Coronary artery (tissue), 2 donors: ENCODE results near the gene ASAP3.

ENCODE experiments used
- DNase-seq: peaks from one replicate; pipeline ENCODE4 v3.0.0-alpha.2; 2017; ENCODE audit warnings: low spot score
- H3K27ac ChIP-seq, 2 donors: fragments of 200-600 bp; sonication (generic); one replicate each; pipeline ENCODE4 v1.5.1; 2016 to 2019
- H3K4me3 ChIP-seq: fragments of 200-600 bp; sonication (generic); 2 replicates; pipeline ENCODE4 v1.5.1; 2016; ENCODE audit warnings: mild to moderate bottlenecking, moderate library complexity
- CTCF ChIP-seq: fragments of 200-600 bp; sonication (generic); IDR thresholded peaks from one replicate; pipeline ENCODE4 v1.5.1; 2019; ENCODE audit warnings: antibody characterized with exemption

ASAP3 gene

DNA sequence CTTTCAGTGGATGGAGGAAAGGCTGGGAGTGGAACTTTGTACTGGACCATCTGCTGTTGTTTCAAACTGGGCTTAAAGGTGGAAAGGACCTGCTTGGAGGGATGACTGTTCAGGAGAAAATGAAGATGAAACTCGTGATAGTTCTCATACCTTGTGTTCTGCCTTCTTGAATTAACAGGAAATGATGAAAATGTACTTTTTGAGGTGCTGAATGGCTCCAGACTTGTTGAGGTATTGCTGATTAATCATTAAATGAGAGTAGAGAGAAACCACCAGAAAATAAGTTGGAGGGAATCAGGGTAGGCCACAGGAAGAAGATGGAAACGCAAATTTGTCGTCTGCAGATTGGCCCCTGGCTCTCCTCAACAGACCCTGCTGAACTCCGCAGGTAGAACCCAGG, 88.1 kb downstream of the ASAP3 start:
- no peak for TF ChIP-seq CTCF
- H3K27ac ChIP-seq: no peak overlapping the region
- no peak overlapping the region for H3K4me3 ChIP-seq
- no peak for DNase-seq

GRCh38 chr1:23395154-23395724, 88.7 kb downstream of the ASAP3 start:
- Histone ChIP-seq H3K4me3 (no peak overlapping the region), H3K27ac (peak overlapping the region in 1 of 2 donors; percentile 80)
- no peak for DNase-seq
- no peak for TF ChIP-seq CTCF

DNA sequence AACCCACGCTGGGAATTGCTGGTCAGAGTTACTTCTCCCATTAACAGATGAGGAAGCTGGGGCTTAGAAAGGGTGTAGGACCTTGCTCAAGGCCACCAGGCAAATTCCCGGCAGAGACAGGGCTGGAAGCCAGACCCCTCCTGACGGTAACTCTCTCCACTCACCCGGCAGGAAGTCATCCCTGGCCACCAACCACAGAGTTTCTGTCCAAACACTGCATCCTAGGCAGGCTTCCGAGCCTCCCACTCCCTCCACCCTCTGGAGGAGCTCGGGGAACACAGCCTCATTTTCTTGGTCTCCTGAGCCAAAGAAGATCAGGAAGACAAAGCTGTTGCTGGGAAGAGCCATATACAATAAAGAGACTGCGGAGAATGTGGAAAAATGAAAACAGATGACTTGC, 89.3 kb downstream of the ASAP3 start:
- H3K27ac ChIP-seq: peak overlapping the region in 1 of 2 donors; percentile 80
- H3K4me3 ChIP-seq: no peak overlapping the region
- no peak for TF ChIP-seq CTCF
- DNase-seq: peak; percentile 83

- H3K27ac ChIP-seq: peak overlapping the region; percentile 30 to 80
- no peak overlapping the region for H3K4me3 ChIP-seq
- DNase-seq: no peak
- no peak for TF ChIP-seq CTCF
Observed at GRCh38 chr1:23394181-23394580, 89.8 kb downstream of the ASAP3 start.

DNA sequence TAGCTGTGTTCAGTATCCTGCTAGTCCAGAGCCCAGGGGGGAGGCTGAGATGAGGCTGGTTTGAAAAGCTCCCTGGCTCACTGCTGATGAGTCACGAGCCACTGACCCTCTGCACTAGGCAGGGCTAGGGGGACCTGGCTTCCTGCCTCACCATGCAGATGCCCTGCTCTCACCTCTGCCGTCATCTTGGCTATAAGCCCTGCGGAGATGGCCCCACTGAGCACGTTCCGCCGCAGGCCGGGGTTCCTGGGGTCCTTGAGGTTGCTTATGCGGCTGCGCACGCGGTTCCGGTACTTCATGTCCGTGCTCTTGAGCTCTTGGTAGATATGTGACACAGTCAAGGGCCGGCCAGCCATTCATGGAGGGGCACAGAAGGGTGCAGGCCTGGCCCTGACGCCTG, 90.3 kb downstream of the ASAP3 start:
- peak overlapping the region; percentile 30 to 80 for H3K27ac ChIP-seq
- no peak for DNase-seq
- H3K4me3 ChIP-seq: no peak overlapping the region
- no peak for TF ChIP-seq CTCF

- no peak overlapping the region for H3K27ac ChIP-seq
- DNase-seq: no peak
- no peak for TF ChIP-seq CTCF
- no peak overlapping the region for H3K4me3 ChIP-seq
Observed at GRCh38 chr1:23392125-23392855, 91.7 kb downstream of the ASAP3 start.

DNA sequence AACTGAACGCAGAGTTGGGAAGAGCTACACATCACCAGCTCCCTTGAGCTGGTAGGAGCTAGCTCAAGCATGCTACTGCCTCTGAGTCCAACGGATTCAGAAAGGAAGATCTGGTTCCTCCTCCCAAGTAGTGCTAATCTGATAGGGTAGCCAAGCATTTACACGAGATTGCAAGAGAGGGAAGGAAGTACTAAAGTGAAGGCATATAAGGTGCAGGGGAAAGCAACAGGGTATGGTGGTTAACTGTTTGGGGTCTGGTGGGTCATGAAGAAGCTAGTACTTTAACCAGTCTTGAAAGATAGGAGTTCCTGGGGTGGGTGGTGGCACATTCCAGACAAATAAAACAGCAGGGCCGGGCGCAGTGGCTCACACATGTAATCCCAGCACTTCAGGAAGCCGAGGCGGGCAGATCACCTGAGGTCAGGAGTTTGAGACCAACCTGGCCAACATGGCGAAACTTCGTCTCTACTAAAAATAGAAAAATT, 94.1 kb downstream of the ASAP3 start:
- no peak overlapping the region for H3K4me3 ChIP-seq

More for the DNA sequence above, 94.1 kb downstream of the ASAP3 start:
- no peak for DNase-seq
- no peak for TF ChIP-seq CTCF
- H3K27ac ChIP-seq: no peak overlapping the region
